Cerebellar cortex (tissue), 1 donor: ENCODE measurements around the gene KPTN.

ENCODE experiments used
- DNase-seq: peaks from one replicate; pipeline ENCODE4 v3.0.0-alpha.2; 2015; ENCODE audit warnings: low spot score

KPTN gene

GRCh38 chr19:47483800-47484690 lies at the start of gene KPTN:
KPTN (minus strand) TSS chr19:47484219; CDS start chr19:47484160, 59 bp downstream.
- DNase-seq = peak; percentile 85

- no peak for DNase-seq
Measured at GRCh38 chr19:47531640-47532387, 47.8 kb upstream of the KPTN start.

- no peak for DNase-seq
Measured at GRCh38 chr19:47529018-47529742, 45.2 kb upstream of the KPTN start.

GRCh38 chr19:47526798-47527197 lies 42.8 kb upstream of the KPTN start:
- DNase-seq = no peak

GRCh38 chr19:47523473-47523872 lies 39.5 kb upstream of the KPTN start:
- no peak for DNase-seq

GRCh38 chr19:47521473-47522180 lies 37.6 kb upstream of the KPTN start:
- DNase-seq = no peak

GRCh38 chr19:47520839-47521238 lies 36.8 kb upstream of the KPTN start:
- DNase-seq = no peak

- no peak for DNase-seq
Measured at GRCh38 chr19:47520343-47520806, 36.4 kb upstream of the KPTN start.

- no peak for DNase-seq
Measured at GRCh38 chr19:47518854-47519253, 34.8 kb upstream of the KPTN start.

- DNase-seq = no peak
Measured at GRCh38 chr19:47518139-47518538, 34.1 kb upstream of the KPTN start.

GRCh38 chr19:47514869-47515588 lies 31.0 kb upstream of the KPTN start, which contains the start of gene NAPA:
NAPA (minus strand) TSS chr19:47515063; CDS start chr19:47514940, 123 bp downstream.
- DNase-seq = peak; percentile 100

- DNase-seq = no peak
Measured at GRCh38 chr19:47514151-47514868, 30.3 kb upstream of the KPTN start.

GRCh38 chr19:47512948-47513319 lies 28.9 kb upstream of the KPTN start:
- no peak for DNase-seq

- DNase-seq = no peak
Measured at GRCh38 chr19:47512183-47512947, 28.3 kb upstream of the KPTN start.

- peak; percentile 78 for DNase-seq
Measured at GRCh38 chr19:47511681-47512080, 27.7 kb upstream of the KPTN start.

- peak; percentile 73 for DNase-seq
Measured at GRCh38 chr19:47511128-47511517, 27.1 kb upstream of the KPTN start.

GRCh38 chr19:47510516-47511127 lies 26.6 kb upstream of the KPTN start:
- DNase-seq = peak; percentile 52

- peak; percentile 45 for DNase-seq
Measured at GRCh38 chr19:47509973-47510372, 26.0 kb upstream of the KPTN start.
